Mesendoderm (in vitro differentiated cells): ENCODE measurements around the gene PTPRG.
"Not testable (repeated sequence)": the region's sequence is repeated elsewhere in the genome, so short reads cannot be mapped to it uniquely, and the experiment has no call there.

Experiments
- DNase-seq: peaks from one replicate; pipeline ENCODE4 v3.0.0; 2013
- H2AK5ac ChIP-seq: 2 replicates; pipeline ENCODE4 v1.6.1; 2013; ENCODE audit warnings: low read length, inconsistent platforms
- H2BK120ac ChIP-seq: 2 replicates; pipeline ENCODE4 v1.6.1; 2013; ENCODE audit warnings: low read depth, mild to moderate bottlenecking, low read length, moderate library complexity, mixed read lengths
- H2BK15ac ChIP-seq: replicated peaks from 2 replicates; pipeline ENCODE4 v1.6.1; 2013; ENCODE audit warnings: low read depth, mild to moderate bottlenecking, moderate library complexity
- H2BK5ac ChIP-seq: 2 replicates; pipeline ENCODE4 v1.6.1; 2013; ENCODE audit warnings: low read length, inconsistent platforms
- H3K18ac ChIP-seq: 2 replicates; pipeline ENCODE4 v1.6.1; 2013; ENCODE audit warnings: mild to moderate bottlenecking, low read length, mixed read lengths
- H3K23ac ChIP-seq: one replicate; pipeline ENCODE4 v1.6.1; 2013; ENCODE audit warnings: low read length
- H3K27ac ChIP-seq: 2 replicates; pipeline ENCODE4 v1.5.1; 2013; ENCODE audit warnings: low read depth, mild to moderate bottlenecking, inconsistent platforms, low read length, moderate library complexity
- H3K27me3 ChIP-seq: 2 replicates; pipeline ENCODE4 v1.6.1; 2013; ENCODE audit warnings: low read length, control low read depth, mild to moderate bottlenecking, inconsistent platforms; ENCODE audit not compliant: insufficient read depth, poor library complexity
- H3K36me3 ChIP-seq: 2 replicates; pipeline ENCODE4 v1.6.1; 2013; ENCODE audit warnings: low read length, inconsistent platforms; ENCODE audit not compliant: control insufficient read depth, insufficient read depth
- H3K4ac ChIP-seq: one replicate; pipeline ENCODE4 v1.6.1; 2013; ENCODE audit warnings: low read depth, mild to moderate bottlenecking, low read length, moderate library complexity
- H3K4me1 ChIP-seq: 2 replicates; pipeline ENCODE4 v1.6.1; 2013; ENCODE audit warnings: low read depth, low read length, inconsistent platforms; ENCODE audit not compliant: control insufficient read depth
- H3K4me2 ChIP-seq: 2 replicates; pipeline ENCODE4 v1.6.1; 2013; ENCODE audit warnings: low read length
- H3K4me3 ChIP-seq: 2 replicates; pipeline ENCODE4 v1.5.1; 2013; ENCODE audit warnings: mild to moderate bottlenecking, low read length
- H3K56ac ChIP-seq: one replicate; pipeline ENCODE4 v1.6.1; 2013; ENCODE audit warnings: low read length
- H3K79me1 ChIP-seq: 2 replicates; pipeline ENCODE4 v1.6.1; 2013; ENCODE audit warnings: low read length, inconsistent platforms
- H3K79me2 ChIP-seq: 2 replicates; pipeline ENCODE4 v1.6.1; 2013; ENCODE audit warnings: mild to moderate bottlenecking, low read length; ENCODE audit not compliant: control insufficient read depth, insufficient read depth
- H3K9ac ChIP-seq: 2 replicates; pipeline ENCODE4 v1.6.1; 2013; ENCODE audit warnings: low read length, inconsistent platforms
- H4K5ac ChIP-seq: one replicate; pipeline ENCODE4 v1.6.1; 2013; ENCODE audit warnings: low read length
- H4K8ac ChIP-seq: one replicate; pipeline ENCODE4 v1.6.1; 2013; ENCODE audit warnings: low read depth, mild to moderate bottlenecking, control low read depth, low read length, moderate library complexity
- WGBS: extraction: QIAGEN DNeasy Blood & Tissue Kit; methylation state at CpG from one replicate; pipeline ENCODE4 v1.1.7; 2013; ENCODE audit warnings: low lambda C conversion rate, missing lambda C conversion rate; ENCODE audit not compliant: insufficient coverage; ENCODE audit errors: extremely low coverage; 5-methylcytosine and 5-hydroxymethylcytosine counted together

Gene PTPRG

DNA sequence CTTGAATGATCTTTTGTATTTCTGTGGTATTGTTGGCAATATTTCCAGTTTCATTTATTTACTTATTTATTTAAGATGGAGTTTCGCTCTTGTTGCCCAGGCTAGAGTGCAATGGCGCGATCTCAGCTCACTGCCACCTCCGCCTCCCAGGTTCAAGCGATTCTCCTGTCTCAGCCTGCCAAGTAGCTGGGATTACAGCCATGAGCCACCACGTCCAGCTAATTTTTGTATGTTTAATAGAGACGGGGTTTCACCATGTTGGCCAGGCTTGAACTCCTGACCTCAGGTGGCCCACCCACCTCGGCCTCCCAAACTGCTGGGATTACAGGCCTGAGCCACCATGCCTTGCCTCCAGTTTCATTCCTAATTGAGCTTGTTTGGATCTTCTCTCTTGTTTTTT is 8.7 kb upstream of the PTPRG start:
- H3K36me3 ChIP-seq, H3K4ac ChIP-seq, H2BK5ac ChIP-seq, H2BK15ac ChIP-seq, H2BK120ac ChIP-seq, DNase-seq, H3K56ac ChIP-seq, H3K27me3 ChIP-seq, H4K5ac ChIP-seq, H3K4me1 ChIP-seq, H3K79me2 ChIP-seq, H4K8ac ChIP-seq, H3K4me2 ChIP-seq, H2AK5ac ChIP-seq, H3K23ac ChIP-seq, H3K18ac ChIP-seq, H3K4me3 ChIP-seq, H3K9ac ChIP-seq, H3K27ac ChIP-seq, H3K79me1 ChIP-seq: not testable (repeated sequence)
- WGBS = no CpG with 5 or more reads among the region's 8 CpGs

DNA sequence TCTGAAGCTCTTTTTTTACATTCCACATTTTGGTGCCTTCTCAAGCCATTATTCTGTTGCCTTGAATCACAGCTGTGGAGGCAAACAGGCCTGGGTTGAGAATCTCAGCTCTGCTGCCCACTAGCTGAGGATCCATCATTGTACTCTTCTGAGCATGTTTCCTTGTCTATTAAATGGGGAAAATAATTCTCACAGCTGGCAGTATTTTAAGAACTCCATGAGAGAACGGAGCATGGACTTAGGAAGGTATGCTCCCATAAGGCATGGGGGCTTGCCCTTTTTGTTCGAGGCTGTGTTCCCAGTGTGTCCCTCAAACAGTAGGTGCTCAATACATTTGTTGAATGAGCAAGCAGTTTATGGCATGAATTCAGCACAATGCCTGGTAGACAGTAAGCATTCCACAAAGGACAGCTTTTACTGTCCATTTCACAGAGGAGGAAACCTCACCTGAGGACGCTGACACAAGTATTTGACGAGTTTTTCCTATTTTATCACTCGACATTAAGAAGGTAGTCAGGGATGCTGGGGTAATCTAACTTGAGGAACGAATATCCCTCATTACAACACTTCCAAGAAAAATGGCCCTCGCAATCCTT is 2.1 kb upstream of the PTPRG start:
- Histone ChIP-seq H2BK15ac (no peak overlapping the region), H3K79me1 (peaks cover 3% of the 10 kb centered on the region), H3K4me1 (peaks cover 8% of the 10 kb centered on the region), H3K79me2 (peaks cover 28% of the 10 kb centered on the region), H3K18ac (peak overlapping the region; percentile 85), H3K9ac (peak overlapping the region; percentile 2), H3K27ac (peak overlapping the region; percentile 100), H2AK5ac (peak overlapping the region; percentile 22), H2BK5ac (peak overlapping the region; percentile 81), H3K4ac (peak overlapping the region; percentile 94), H3K23ac (no peak overlapping the region), H3K56ac (peak overlapping the region; percentile 85), H3K27me3 (no peaks in the 10 kb centered on the region), H3K36me3 (no peaks in the 10 kb centered on the region), H3K4me2 (no peak overlapping the region), H4K5ac (peak overlapping the region; percentile 47), H4K8ac (no peak overlapping the region), H2BK120ac (peak overlapping the region; percentile 92), H3K4me3 (no peak overlapping the region)
- no CpG with 5 or more reads among the region's 7 CpGs for WGBS
- peak; percentile 76 for DNase-seq

DNA sequence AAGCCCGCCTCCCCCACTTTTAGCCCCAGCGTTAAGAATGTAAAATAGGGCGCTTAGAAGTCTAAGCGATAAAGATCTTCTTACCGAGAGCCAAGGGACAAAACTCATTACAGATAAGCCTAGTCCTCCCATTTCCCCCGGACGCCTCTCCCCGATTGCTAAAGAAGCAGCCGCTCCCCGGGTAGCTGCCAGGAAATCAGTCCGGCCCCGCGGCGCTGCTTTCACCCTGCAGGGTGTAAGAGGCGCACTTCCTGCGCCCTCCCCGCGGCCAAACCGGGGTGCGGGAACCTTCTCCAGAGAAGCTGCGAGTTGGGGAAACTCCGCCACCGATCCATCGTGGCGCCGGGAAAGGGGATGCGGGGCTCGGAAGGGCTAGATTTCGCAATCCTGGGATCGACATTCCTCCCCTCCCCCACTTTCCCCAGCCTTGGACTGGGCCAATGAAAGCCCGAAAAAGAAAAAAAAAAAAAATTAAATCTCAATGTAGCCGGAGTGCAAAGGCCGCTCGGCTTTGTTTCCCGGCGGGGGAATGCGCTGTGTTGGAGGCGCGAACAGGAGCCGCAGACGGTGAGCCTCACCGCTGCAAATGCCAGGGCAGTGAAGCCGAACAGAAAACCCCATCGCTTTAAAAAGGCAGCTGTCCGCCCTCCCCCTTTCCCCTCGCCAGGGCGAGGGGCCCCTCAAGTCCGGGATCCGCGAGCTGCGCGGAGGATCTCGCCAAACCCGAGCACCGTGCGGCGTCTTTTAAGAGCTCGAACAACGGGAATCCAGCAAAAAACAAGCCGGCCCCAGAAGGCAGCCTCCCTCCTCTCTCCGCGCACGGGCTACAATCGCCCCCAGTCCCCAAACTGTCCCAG is 626 bp upstream of the PTPRG start:
- Histone ChIP-seq H3K4me1 (peaks cover 11% of the 10 kb centered on the region), H3K27ac (peak overlapping the region; percentile 100), H3K23ac (peak overlapping the region; percentile 69), H3K9ac (peak overlapping the region; percentile 96), H4K8ac (peak overlapping the region; percentile 94), H3K4me3 (peak overlapping the region; percentile 64), H3K27me3 (no peaks in the 10 kb centered on the region), H3K18ac (peak overlapping the region; percentile 94), H2BK120ac (peak overlapping the region; percentile 63), H3K4ac (peak overlapping the region; percentile 83), H2AK5ac (no peak overlapping the region), H2BK15ac (no peak overlapping the region), H2BK5ac (peak overlapping the region; percentile 96), H3K56ac (peak overlapping the region; percentile 95), H3K79me1 (peaks cover 3% of the 10 kb centered on the region), H3K79me2 (peaks cover 43% of the 10 kb centered on the region), H3K4me2 (peak overlapping the region; percentile 68), H3K36me3 (no peaks in the 10 kb centered on the region), H4K5ac (peak overlapping the region; percentile 61)
- peak; percentile 98 for DNase-seq
- no CpG with 5 or more reads among the region's 64 CpGs for WGBS

DNA sequence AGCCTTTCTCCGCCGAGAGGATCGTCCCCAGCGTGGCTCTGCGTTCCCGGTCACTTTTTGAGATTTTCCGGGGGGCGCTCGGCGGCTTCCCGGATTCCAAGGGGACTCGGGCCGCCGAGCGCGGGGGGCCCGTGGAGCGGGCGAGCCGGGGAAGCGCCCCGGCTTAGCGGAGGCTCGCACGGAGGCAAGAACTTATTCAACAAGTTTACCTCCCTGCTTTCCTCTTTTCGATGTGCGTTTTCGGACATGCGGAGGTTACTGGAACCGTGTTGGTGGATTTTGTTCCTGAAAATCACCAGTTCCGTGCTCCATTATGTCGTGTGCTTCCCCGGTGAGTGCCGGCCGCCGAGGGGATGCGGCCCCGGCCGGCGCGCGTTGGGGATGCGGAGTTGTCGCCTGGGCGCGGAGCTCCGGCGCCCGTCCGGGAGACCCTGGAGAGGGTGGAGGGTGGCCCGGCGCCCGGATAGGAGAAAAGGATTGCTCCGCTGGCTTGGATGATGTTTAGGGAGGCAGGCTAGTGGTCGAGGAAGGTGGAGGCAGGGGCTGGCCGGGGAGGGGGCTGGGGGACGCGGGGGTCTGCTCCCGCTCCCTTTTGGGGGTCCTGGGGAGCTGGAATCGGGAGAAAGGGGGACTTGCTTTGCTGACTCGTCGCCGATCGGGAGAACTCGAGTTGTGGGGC is 810 bp downstream of the PTPRG start:
- WGBS = no CpG with 5 or more reads among the region's 65 CpGs
- Histone ChIP-seq H2BK5ac (peak overlapping the region; percentile 89), H3K4me3 (peak overlapping the region; percentile 98), H3K4me1 (peaks cover 11% of the 10 kb centered on the region), H4K5ac (no peak overlapping the region), H3K4me2 (peak overlapping the region; percentile 71), H2BK15ac (no peak overlapping the region), H3K18ac (peak overlapping the region; percentile 97), H3K9ac (peak overlapping the region; percentile 100), H3K27ac (peak overlapping the region; percentile 100), H3K79me1 (peaks cover 4% of the 10 kb centered on the region), H3K27me3 (no peaks in the 10 kb centered on the region), H3K56ac (peak overlapping the region; percentile 99), H4K8ac (peak overlapping the region; percentile 94), H2AK5ac (peak overlapping the region; percentile 76), H2BK120ac (peak overlapping the region; percentile 88), H3K23ac (peak overlapping the region; percentile 97), H3K4ac (peak overlapping the region; percentile 89), H3K79me2 (peaks cover 57% of the 10 kb centered on the region), H3K36me3 (no peaks in the 10 kb centered on the region)
- no peak for DNase-seq

DNA sequence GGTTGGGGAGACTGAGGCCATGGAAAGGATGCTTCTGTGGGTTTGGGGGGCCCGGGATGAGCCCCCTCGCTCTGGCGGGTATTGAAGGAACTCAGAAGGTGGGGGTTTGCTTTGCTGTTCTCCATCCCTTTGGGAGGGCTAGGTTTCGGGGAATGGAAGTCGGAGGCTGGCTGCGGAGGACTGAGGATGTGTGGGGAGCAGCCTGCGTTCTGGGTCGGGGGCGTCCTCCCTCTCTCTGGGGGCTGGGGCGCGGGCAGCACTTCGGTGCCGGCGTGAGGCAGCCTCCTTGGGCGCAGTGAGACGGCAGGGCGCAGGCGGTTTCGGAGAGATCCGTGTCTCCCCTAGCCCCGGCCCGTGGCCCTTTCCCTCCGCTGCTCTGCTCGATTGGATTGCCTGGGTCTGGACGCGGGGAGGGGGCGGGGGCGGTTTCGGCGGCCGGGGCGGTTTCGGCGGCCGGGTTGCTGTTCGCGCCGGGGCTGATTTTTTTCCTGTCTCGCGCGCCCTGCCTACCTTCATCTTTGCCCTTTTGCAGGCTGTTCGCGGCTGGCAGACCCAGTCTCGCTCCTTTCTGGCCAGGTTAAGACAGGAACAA is 1.4 kb downstream of the PTPRG start:
- Histone ChIP-seq H2BK120ac (peak overlapping the region; percentile 64), H3K79me2 (peaks cover 64% of the 10 kb centered on the region), H3K4me1 (peaks cover 11% of the 10 kb centered on the region), H3K9ac (peak overlapping the region; percentile 100), H4K8ac (peak overlapping the region; percentile 94), H3K27ac (peak overlapping the region; percentile 81), H3K79me1 (peaks cover 4% of the 10 kb centered on the region), H2BK15ac (no peak overlapping the region), H3K56ac (peak overlapping the region; percentile 99), H2AK5ac (no peak overlapping the region), H3K23ac (peak overlapping the region; percentile 71), H3K27me3 (no peaks in the 10 kb centered on the region), H3K4ac (peak overlapping the region; percentile 89), H2BK5ac (peak overlapping the region; percentile 81), H4K5ac (no peak overlapping the region), H3K4me3 (peak overlapping the region; percentile 98), H3K36me3 (no peaks in the 10 kb centered on the region), H3K18ac (peak overlapping the region; percentile 97), H3K4me2 (peak overlapping the region; percentile 90)
- no CpG with 5 or more reads among the region's 44 CpGs for WGBS
- peak; percentile 50 for DNase-seq
